Measurements from ENCODE around the gene ANAPC2.

Gene ANAPC2

GRCh38 chr9:137189297-137190295 lies 1.2 kb upstream of the ANAPC2 start:
- H3K27me3 ChIP-seq (ENCODE audit: low read depth, low read length): no peaks in the 10 kb centered on the region
- H3K4me2 ChIP-seq (ENCODE audit: low read length): peak overlapping the region; percentile 90
- H4K20me1 ChIP-seq (ENCODE audit: insufficient read depth, low read length): no peaks in the 10 kb centered on the region
- H2AFZ ChIP-seq (ENCODE audit: low read depth, low read length): no peak overlapping the region
- no peaks in the 10 kb centered on the region for H3K9me3 ChIP-seq (ENCODE audit: insufficient read depth, low read length)
- peaks cover 8% of the 10 kb centered on the region for H3K36me3 ChIP-seq (replicated peaks; ENCODE audit: low read depth, low read length)
- peak overlapping the region; percentile 86 for H3K4me3 ChIP-seq (ENCODE audit: low read length)
- peaks cover 46% of the 10 kb centered on the region for H3K79me2 ChIP-seq (ENCODE audit: low read length)
- peak overlapping the region; percentile 80 for H3K27ac ChIP-seq (ENCODE audit: low read length)
- H3K4me1 ChIP-seq (ENCODE audit: low read length): peaks cover 18% of the 10 kb centered on the region
- H3K9ac ChIP-seq (ENCODE audit: low read length): peak overlapping the region; percentile 80
- TF ChIP-seq, protein P1, sequence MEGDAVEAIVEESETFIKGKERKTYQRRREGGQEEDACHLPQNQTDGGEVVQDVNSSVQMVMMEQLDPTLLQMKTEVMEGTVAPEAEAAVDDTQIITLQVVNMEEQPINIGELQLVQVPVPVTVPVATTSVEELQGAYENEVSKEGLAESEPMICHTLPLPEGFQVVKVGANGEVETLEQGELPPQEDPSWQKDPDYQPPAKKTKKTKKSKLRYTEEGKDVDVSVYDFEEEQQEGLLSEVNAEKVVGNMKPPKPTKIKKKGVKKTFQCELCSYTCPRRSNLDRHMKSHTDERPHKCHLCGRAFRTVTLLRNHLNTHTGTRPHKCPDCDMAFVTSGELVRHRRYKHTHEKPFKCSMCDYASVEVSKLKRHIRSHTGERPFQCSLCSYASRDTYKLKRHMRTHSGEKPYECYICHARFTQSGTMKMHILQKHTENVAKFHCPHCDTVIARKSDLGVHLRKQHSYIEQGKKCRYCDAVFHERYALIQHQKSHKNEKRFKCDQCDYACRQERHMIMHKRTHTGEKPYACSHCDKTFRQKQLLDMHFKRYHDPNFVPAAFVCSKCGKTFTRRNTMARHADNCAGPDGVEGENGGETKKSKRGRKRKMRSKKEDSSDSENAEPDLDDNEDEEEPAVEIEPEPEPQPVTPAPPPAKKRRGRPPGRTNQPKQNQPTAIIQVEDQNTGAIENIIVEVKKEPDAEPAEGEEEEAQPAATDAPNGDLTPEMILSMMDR (IDR thresholded peaks at IDR 0.05; ENCODE audit: low read depth, low read length): no peak
- no peak for TF ChIP-seq EZH2phosphoT487 (IDR thresholded peaks at IDR 0.05; ENCODE audit: low read depth)

DNA sequence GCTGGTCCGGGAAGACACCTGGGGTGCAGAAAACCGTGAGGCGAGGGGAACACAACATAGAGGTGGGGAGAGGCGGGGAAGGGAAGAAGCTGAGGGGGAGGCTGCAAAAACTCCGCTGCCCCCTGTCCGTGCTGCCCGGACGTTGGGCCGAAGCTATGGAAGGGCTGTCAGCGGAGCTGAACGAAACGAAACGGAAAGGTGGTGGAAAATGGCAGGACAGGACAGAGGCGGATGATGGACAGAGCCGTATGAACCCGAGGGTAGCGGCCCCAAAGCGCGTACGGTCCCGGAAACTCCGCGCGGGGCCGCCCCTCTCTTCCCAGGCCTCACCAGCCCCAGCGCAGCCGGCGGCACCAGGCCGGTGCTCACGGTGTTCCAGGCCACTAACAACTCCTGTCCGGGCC lies 272 bp downstream of the ANAPC2 start:
- Histone ChIP-seq H3K4me1 (ENCODE audit: low read length) (peaks cover 18% of the 10 kb centered on the region), H3K79me2 (ENCODE audit: low read length) (peaks cover 46% of the 10 kb centered on the region)

GRCh38 chr9:137187386-137187785 lies 974 bp downstream of the ANAPC2 start:
- Histone ChIP-seq H4K20me1 (ENCODE audit: insufficient read depth, low read length) (no peaks in the 10 kb centered on the region), H3K79me2 (ENCODE audit: low read length) (peaks cover 46% of the 10 kb centered on the region), H3K27me3 (ENCODE audit: low read depth, low read length) (no peaks in the 10 kb centered on the region), H3K9me3 (ENCODE audit: insufficient read depth, low read length) (no peaks in the 10 kb centered on the region), H3K9ac (ENCODE audit: low read length) (peak overlapping the region; percentile 74; the same call in 1 of the 2 replicates), H2AFZ (ENCODE audit: low read depth, low read length) (no peak overlapping the region), H3K4me2 (ENCODE audit: low read length) (peak overlapping the region; percentile 87), H3K27ac (ENCODE audit: low read length) (no peak overlapping the region), H3K36me3 (replicated peaks; ENCODE audit: low read depth, low read length) (peaks cover 19% of the 10 kb centered on the region), H3K4me3 (ENCODE audit: low read length) (peak overlapping the region; percentile 86), H3K4me1 (ENCODE audit: low read length) (peaks cover 18% of the 10 kb centered on the region)
- no peak for TF ChIP-seq EZH2phosphoT487 (IDR thresholded peaks at IDR 0.05; ENCODE audit: low read depth)
- TF ChIP-seq, protein P1 (IDR thresholded peaks at IDR 0.05; ENCODE audit: low read depth, low read length): no peak

More for the DNA sequence above, 272 bp downstream of the ANAPC2 start:
- peaks cover 13% of the 10 kb centered on the region for H3K36me3 ChIP-seq (replicated peaks; ENCODE audit: low read depth, low read length)
- H3K9me3 ChIP-seq (ENCODE audit: insufficient read depth, low read length): no peaks in the 10 kb centered on the region
- H3K9ac ChIP-seq (ENCODE audit: low read length): peak overlapping the region; percentile 74
- no peak overlapping the region for H2AFZ ChIP-seq (ENCODE audit: low read depth, low read length)
- no peaks in the 10 kb centered on the region for H4K20me1 ChIP-seq (ENCODE audit: insufficient read depth, low read length)
- H3K4me3 ChIP-seq (ENCODE audit: low read length): peak overlapping the region; percentile 86
- H3K27me3 ChIP-seq (ENCODE audit: low read depth, low read length): no peaks in the 10 kb centered on the region
- TF ChIP-seq EZH2phosphoT487 (IDR thresholded peaks at IDR 0.05; ENCODE audit: low read depth): no peak
- TF ChIP-seq, protein P1 (IDR thresholded peaks at IDR 0.05; ENCODE audit: low read depth, low read length): no peak
- peak overlapping the region; percentile 26; the same call in 1 of the 2 replicates for H3K27ac ChIP-seq (ENCODE audit: low read length)
- H3K4me2 ChIP-seq (ENCODE audit: low read length): peak overlapping the region; percentile 87

DNA sequence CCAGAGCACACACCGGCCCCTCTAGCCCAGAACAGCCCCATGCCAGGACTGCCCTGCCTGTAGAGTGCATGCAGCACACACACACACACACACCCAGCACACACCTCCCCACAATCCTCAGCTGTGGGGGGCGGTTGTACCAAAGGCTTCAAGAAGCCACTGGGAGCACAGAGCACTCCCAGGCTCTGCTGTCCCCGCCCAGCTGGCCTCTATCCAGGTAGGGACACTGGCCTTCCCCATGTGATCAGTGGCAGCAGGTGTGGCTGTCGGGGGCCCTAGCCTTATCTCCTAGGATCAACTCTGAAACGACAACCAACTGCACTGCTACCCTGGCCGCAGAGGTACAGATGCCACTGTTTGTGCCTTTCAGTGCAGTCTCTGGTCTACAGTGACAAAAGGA lies 2.0 kb downstream of the ANAPC2 start:
- no peak overlapping the region for H3K27ac ChIP-seq (ENCODE audit: low read length)
- TF ChIP-seq, protein P1 (IDR thresholded peaks at IDR 0.05; ENCODE audit: low read depth, low read length): no peak
- no peak for TF ChIP-seq EZH2phosphoT487 (IDR thresholded peaks at IDR 0.05; ENCODE audit: low read depth)
- peaks cover 22% of the 10 kb centered on the region for H3K36me3 ChIP-seq (replicated peaks; ENCODE audit: low read depth, low read length)
- no peaks in the 10 kb centered on the region for H4K20me1 ChIP-seq (ENCODE audit: insufficient read depth, low read length)
- no peak overlapping the region for H3K4me3 ChIP-seq (ENCODE audit: low read length)
- no peak overlapping the region for H2AFZ ChIP-seq (ENCODE audit: low read depth, low read length)
- no peaks in the 10 kb centered on the region for H3K9me3 ChIP-seq (ENCODE audit: insufficient read depth, low read length)
- H3K9ac ChIP-seq (ENCODE audit: low read length): no peak overlapping the region
- peaks cover 46% of the 10 kb centered on the region for H3K79me2 ChIP-seq (ENCODE audit: low read length)
- H3K4me2 ChIP-seq (ENCODE audit: low read length): no peak overlapping the region; the same call in 1 of the 2 replicates
- no peaks in the 10 kb centered on the region for H3K27me3 ChIP-seq (ENCODE audit: low read depth, low read length)
- H3K4me1 ChIP-seq (ENCODE audit: low read length): peaks cover 18% of the 10 kb centered on the region

Data from OCI-LY3 (cell line).